GM18502 (cell line): ENCODE measurements around the gene APPBP2.
"Not testable (repeated sequence)": the region's sequence is repeated elsewhere in the genome, so short reads cannot be mapped to it uniquely, and the experiment has no call there.

Experiments
- ATAC-seq: cut with Tn5 transposase; IDR thresholded peaks from one replicate; pipeline ENCODE4 v1.9.1; 2021; ENCODE audit warnings: mild to moderate bottlenecking; ENCODE audit not compliant: unreplicated experiment, poor library complexity

The APPBP2 gene

GRCh38 chr17:60439501-60439900, 86.5 kb downstream of the APPBP2 start:
- ATAC-seq, result no peak

DNA sequence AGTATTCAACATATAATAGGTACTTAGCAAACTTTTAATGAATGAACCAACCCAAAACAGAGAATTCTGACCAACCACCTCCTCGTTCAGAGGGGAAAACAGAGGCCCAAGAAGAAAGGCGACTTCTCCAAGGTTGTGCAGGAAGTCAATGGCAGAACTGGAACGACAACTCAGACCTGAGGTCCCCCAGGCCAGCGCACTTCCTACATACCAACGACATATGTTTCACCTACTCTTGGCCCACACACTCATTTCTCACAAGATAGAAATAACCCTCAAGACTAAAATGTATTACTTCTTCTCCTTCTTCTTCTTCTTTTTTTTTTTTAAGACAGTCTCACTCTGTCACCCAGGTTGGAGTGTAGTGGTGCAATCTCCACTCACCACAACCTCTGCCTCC, 89.4 kb downstream of the APPBP2 start:
- no peak for ATAC-seq

- no peak for ATAC-seq
Observed at GRCh38 chr17:60435244-60436167, 90.5 kb downstream of the APPBP2 start.

GRCh38 chr17:60433021-60433997, 92.7 kb downstream of the APPBP2 start:
- not testable (repeated sequence) for ATAC-seq

DNA sequence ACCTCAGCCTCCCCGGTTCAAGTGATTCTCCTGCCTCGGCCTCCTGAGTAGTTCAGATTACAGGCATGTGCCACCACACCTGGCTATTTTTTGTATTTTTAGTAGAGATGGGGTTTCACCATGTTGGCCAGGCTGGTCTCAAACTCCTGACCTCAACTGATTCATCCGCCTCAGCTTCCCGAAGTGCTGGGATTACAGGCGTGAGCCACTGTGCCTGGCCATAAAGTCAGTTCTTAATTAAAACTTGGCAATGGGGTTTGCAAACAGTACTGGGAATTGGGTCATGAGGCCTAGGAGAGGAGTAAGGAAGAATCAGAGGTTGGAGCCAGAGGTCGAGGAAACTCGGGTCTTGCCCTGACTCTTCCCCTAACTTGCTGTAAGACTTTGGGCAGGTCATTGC, 95.5 kb downstream of the APPBP2 start:
- not testable (repeated sequence) for ATAC-seq

- ATAC-seq, result not testable (repeated sequence)
Observed at GRCh38 chr17:60428491-60428890, 97.6 kb downstream of the APPBP2 start.

DNA sequence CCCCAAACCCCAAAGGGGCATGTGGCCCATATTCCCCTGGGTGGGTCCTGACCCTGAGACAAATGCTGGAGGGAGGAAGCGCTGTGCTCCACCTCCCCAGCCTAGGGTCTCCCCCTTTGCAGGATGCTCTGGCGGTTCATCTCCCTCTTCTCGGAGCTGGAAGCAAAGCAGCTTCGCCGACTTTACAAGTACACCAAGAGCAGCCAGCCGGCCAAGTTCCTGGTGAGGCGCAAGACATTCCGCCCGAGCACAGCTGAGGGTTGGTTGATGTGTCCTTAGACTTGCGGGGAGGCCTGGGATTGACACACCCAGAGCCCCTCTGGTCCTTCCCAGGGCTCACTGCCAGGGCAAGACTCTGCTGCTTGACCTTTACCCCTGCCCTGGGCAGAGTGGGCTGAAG, 99.4 kb downstream of the APPBP2 start:
- ATAC-seq, result no peak

GRCh38 chr17:60425626-60426025, 100.4 kb downstream of the APPBP2 start:
- ATAC-seq, result no peak

DNA sequence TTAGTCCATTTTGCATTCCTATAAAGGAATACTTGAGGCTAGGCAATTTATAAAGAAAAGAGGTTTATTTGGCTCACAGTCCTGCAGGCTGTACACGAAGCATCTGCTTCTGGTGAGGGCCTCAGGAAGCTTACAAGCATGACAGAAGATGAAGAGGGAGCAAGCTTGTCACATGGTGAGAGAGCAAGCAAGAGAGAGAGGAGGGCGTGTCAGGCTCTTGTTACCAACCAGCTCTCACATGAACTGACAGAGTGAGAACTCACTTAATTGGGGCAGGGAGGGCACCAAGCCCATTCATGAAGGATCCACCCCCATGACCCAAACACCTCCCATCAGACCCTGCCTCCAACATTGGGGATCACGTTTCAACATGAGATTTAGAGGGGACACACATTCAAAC, 102.2 kb downstream of the APPBP2 start:
- ATAC-seq, result no peak

DNA sequence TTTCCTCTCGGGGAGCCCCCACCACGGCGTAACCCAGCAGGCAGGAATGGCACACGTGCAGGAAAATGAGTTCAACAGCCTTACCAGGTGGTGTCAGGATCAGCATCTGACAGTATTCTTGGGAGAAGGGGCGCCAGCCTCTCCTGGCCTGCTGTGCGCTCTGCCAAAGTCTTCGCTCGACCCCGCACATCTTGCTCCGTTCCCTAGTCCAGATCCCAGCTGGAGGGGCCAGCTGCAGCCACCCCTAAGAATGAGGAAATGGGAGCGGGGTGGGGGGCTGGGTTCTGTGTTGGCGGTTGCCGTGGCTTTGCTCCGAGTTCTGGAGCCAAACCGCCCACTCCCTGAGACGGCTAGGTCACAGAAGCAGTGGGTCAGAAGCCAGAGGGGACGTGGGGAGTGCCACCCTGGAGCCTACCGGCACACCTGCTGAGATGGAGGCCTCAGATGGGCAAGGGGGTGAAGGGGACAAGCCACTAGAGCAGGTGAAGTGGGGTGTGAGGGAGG, 103.8 kb downstream of the APPBP2 start, which contains the start of gene CHCT1:
Gene CHCT1 (plus strand): TSS at position 328 of the 504 bp plus-strand sequence. CDS start 104 bp downstream, at position 432.
- ATAC-seq, result no peak

GRCh38 chr17:60421273-60422161, 104.5 kb downstream of the APPBP2 start:
- peak; percentile 86 for ATAC-seq

DNA sequence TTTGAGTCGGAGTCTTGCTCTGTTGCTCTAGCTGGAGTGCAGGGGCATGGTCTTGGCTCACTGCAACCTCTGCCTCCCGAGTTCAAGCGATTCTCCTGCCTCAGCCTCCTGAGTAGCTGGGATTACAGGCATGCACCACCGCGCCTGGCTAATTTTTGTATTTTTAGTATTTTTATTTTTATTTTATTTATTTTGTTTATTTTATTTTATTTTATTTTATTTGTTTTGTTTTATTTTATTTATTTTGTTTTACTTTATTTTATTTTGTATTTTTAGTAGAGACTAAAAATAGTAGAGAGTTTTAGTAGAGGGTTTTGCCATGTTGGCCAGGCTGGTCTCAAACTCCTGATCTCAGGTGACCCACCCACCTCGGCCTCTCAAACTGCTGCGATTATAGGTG, 106.2 kb downstream of the APPBP2 start:
- not testable (repeated sequence) for ATAC-seq

- not testable (repeated sequence) for ATAC-seq
Observed at GRCh38 chr17:60419003-60419402, 107.0 kb downstream of the APPBP2 start.

GRCh38 chr17:60416368-60416925, 109.6 kb downstream of the APPBP2 start:
- no peak for ATAC-seq

DNA sequence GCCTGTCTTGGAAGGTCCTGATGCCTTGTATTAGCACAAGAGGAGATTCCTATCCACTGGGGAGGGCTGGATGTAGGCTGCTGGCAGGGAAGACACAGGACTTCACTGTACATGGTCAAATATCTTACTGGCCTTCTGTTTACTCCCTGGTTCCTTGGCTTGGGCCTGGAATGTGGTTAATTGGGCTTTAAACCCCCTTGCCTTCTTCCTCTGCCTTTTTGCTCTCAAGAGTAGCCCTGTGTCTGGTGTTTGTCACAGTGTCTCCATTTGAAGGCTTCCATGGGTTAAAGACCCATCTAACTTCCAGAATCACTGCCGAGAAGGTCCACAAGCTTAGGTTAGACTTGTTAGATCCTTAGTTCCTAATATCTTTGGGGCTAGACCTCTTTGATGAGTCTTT, 110.9 kb downstream of the APPBP2 start:
- ATAC-seq, result no peak

DNA sequence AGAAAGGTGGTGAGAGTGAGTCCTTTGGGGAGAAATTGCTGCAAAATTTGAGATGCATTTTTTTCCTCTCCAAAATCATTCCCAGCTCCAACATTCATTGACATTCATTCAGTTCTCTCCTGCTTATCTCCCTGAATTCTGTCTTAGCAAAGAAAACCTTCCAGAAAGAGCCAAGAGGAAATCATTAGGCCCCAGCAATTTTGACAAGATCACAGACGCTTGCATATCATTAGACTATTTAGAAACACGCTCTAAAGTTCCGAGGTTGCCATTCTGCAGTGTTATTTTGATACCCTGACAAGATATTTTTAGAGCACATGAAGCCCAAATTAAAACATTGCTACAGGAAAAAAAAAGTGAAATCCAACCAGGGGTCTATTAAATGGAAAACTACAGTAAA, 113.3 kb downstream of the APPBP2 start:
- no peak for ATAC-seq

- ATAC-seq, result no peak
Observed at GRCh38 chr17:60410001-60410400, 116.0 kb downstream of the APPBP2 start.

GRCh38 chr17:60406887-60407286, 119.2 kb downstream of the APPBP2 start:
- no peak for ATAC-seq

DNA sequence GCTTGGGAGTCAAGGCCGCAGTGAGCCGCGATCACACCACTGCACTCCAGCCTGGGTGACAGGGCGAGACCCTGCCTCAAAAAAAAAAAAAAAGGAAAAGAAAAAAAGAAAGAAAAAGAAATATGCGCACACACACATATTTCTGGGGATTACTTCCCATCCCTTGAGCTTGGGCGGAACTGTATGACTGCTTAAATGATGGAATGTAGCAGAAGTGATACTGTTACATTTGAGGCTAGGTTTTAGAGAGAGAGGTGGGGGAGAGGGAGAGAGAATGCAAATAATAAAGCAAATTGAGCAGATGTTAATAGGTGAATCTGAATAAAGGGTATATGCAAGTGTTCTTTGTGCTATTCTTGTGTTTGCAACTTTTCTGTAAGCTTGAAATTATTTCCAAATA, 122.1 kb downstream of the APPBP2 start:
- no peak for ATAC-seq

GRCh38 chr17:60403523-60403810, 122.6 kb downstream of the APPBP2 start:
- no peak for ATAC-seq
